NCI-H1048 (cell line): ENCODE data around the gene MGAT4C.

Experiments used
- DNase-seq: peaks from one replicate; lab custom pipeline; 2025; lab: John Stamatoyannopoulos, UW

MGAT4C gene

DNA sequence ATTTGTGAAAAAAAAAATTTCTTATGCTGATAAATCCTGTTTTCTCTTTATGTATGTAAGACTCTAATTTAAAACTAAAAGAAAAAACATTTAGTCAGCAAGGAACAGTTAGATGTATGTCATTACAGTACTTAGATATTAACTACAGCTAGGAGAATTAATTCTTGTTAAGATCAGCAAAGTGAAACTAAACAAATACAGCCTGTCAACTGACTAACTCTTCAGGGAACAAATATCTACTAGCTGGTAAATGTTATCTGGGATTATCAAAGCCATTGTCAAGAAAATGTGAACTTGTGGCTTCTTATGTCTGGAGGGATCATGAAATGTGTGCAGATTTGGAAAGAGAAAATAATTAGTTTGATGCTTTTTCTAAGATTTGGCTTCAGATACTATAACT is 27.5 kb downstream of the MGAT4C start:
- DNase-seq, result no peak

DNA sequence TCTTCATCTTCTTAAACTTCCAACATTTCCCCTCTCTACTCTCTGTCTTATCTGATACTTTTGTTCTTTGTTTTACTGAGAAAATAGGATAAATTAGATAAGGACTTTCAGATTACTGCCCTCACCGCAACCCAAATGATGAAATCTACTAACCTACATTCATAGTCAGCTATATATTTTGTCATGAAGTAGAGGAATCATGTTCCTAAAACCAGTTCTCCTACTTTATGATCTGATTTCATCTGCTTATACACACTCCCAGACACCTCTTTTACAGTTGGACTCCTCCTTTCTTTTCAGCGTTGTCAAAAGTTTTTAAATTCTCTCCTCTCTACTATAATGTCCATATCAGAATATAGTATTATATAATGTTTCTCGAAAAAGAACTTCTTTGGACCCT is 29.7 kb downstream of the MGAT4C start:
- no peak for DNase-seq

DNA sequence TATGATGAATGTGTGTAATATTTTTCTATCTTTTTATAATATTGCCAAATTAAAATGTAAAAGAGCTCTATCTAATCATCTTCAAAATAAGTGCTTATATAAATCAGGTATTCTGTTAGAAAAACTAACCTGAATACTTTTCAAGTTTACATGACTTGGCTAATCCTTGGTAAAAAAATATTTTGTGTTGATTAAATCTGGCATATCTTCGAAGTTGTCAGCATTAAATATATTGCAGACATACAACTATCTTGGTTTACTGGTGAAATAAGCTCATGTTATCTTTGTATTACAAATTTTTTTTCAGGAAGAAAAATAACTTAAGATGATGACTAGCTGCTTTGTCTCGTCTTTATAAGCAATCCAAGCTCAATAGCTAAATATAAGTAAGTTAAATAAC is 39.6 kb downstream of the MGAT4C start:
- no peak for DNase-seq

DNA sequence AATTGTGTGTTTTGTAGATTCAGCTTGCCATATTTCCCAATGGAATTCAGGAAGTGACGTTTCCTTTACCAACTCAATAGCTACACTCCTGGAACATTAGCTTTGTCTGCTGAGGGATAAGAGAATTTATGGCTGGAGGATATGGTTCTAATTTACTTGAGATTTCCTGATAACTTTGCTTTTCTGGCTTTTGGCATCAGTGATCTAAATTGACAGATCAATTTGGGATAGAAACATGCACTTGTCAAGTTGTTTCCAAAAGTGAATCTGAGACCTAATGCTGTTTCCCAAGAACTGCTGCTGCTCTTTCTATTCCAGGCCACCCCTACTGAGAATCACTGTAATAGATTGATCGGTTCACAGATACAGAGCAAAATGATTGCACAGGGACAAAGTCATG is 43.2 kb downstream of the MGAT4C start:
- no peak for DNase-seq

DNA sequence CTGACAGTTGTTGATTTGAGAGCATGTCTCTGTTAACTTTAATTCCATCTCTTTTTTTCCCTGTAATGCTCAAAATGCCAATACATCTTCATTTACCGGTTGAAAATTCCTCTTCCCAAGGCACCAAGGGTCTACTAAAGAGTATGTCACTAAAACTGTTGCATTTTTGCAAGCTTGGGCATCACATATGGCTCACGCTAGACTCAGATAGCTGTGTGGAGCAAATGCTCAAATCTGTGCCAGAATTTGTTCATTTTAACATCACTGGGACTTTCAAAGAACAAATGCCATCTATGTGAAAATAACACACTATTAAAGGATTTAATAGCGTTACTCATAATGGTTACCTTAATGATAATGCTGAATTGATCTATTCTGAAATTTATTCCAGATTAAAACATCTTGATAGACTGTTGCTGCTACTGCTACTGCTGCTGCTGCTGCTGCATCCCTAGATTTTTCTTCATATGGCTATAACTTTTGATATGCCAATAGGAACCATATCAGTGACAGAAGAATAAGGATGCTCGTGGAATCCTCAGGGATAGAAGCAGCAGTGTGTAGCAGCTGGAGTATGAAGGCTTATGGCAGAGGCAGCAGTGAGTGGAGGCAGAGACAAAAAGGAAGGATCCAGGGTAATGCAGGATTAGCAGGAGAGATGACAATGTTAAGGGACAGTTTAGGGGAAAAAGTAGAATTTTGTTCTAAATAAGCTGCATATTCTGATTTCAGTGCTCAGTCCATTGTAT is 57.3 kb downstream of the MGAT4C start:
- DNase-seq, result no peak

DNA sequence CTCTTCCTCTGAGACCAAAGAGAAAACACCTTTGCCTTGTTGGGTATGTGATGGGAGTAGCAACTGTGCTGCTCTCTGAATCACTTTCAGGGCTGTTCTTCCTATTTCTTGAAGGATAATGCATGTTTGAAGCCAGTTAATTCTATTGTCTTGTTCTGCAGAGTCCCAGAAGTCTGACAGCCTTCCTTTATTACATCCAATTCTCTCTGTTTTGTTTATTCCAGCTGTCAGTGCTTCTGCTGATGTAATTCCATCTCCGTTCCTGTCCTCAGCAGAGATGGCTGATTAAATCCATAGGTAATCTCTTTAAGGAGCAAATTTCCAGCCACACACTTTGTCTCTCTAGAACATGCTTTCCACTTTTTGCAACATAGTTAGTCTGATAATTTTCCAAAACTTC is 59.7 kb downstream of the MGAT4C start:
- no peak for DNase-seq

DNA sequence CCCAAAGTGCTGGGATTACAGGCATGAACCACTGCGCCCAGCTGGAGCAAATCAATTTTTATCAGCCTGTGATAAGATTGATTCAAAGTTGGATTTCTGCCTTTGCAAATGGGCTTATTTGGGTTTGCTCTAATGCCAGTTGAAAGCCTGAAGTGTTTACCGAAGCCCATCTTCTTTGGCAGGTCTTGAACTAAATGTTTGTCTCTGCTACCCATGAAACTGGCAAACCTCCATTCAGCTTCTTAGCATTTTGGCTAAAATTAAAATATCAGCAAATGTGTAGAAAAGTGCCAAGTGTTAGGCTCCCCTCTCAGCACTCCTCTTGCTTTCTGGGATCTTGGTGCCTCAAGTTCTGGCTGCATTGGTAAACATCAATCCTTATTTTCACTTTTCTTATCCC is 61.5 kb downstream of the MGAT4C start:
- no peak for DNase-seq

DNA sequence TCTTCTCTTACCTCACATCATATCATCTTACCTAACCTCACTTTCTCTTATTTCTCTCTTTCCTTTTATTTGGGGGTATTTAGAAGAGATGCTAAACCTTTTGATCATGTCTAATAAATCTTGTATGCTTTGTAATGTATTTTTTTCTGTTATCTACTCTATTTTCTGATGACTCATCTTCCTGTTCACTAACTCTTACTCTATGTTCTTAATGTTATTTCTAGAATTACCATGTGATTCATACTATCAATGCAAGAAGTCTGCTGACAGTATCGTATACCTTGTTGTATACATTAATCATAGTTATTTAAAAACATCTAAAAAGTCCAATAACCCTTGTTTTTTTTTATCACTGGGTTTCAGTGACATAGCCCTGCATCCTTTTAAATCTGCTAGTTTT is 62.3 kb downstream of the MGAT4C start:
- no peak for DNase-seq

DNA sequence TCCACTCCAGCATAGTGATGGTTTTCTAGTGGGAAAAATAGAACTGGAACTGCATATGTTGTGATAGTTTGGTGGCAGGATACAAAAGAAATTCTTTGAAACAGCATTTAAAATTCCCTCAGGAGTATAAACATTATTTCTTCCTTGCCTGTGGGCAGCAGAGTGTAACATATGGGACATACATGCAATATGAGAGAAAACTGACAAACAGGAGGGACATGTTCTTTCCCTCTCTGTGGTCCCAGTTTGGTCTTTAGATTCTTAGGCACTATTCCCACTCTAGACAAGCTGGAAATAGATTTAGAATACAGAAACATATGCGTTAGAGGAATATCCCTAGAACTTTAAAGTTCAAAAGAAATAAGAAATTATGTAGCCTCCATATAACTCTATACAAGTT is 68.0 kb downstream of the MGAT4C start:
- no peak for DNase-seq

DNA sequence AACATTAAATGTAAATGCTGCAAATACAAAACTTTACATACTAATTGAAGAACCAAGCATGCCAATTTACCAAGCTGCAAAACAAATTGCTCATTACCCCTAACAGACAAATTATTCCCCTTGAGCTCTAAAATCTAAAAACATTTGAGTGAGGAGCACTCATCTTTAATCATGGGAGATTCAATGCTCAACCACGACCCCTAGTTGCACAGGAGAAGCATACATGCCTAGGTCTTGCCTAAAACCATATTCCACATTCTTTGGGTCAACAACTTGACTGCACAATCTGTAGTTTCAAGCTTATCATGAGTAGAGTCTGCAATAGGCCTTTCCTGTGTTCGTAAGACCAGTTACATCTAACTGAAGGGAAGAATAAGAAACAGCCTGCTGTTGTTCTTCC is 69.7 kb downstream of the MGAT4C start:
- DNase-seq, result no peak

DNA sequence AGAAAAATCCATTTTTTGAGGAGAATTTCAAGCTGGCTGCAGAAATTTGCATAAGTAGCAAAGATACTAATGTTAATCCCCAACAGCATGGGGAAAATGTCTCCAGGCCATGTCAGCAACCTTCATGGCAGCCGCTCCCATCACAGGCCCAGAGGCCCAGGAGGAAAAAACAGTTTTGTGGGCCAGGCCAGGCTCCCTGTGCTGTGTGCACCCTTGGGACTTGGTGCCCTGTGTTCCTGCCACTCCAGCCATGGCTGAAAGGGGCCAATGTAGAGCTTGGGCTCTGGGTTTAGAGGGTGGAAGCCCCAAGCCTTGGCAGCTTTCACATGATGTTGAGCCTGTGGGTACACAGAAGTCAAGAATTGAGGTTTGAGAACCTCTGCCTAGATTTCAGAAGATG is 76.3 kb downstream of the MGAT4C start:
- no peak for DNase-seq

DNA sequence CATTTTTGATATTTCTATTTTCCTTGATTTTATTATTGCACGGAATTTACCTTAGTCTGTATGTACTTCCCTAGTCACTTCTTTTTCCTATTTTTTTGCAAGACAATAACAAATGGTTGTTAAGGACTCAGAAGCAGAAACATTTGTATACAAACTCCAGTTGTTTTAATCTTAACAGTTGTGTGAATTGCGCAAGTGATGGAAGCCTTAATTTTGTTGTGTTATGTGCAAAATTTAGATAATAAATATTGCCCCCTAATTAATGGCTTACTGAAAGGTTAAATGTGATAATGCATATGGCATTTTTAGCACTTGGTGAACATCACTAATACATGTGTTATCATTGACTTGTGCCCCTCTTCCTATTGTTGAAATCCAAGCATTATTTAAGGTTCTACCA is 82.0 kb downstream of the MGAT4C start:
- no peak for DNase-seq

DNA sequence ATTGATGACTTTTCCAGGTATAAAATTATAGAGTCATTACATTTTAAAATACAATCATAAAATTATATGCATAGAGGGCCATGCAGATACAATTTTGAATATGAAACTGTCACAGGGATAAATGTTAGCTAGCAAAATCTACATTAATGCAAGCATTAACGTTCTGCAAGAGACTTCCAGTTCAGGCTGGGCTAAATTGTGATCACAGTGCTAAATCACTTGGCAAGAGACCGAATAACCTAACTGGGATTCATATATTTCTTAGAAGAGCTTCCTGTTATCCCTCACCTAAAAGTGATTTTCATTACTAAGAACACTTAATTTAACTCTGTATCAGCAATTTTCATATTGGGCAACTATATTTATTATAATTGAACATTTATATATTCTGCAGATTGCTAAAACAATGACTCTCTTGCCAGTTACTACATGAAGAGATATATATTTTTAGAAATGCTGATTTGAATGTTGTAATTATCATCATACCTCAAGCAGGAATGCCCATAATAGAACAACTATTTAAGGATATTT is 83.2 kb downstream of the MGAT4C start:
- DNase-seq, result no peak

DNA sequence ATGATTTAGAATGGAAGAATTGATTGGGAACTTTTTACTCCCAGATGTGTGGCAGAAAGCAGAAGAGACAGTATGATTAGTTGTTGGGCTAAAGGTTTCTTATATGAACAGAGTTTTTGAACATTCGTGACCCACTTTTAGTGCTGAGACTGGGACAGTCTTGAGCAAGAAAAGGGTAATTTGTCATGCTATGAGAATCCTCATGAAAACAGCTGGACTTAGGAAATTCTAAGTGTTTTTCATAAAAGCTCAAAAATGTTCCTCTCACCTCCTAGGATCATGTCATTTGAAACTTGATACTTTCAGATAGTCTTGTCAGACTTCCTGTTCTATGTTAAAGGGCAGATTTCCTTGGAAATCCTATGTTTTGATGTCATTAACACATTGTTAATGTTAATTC is 86.1 kb downstream of the MGAT4C start:
- no peak for DNase-seq

DNA sequence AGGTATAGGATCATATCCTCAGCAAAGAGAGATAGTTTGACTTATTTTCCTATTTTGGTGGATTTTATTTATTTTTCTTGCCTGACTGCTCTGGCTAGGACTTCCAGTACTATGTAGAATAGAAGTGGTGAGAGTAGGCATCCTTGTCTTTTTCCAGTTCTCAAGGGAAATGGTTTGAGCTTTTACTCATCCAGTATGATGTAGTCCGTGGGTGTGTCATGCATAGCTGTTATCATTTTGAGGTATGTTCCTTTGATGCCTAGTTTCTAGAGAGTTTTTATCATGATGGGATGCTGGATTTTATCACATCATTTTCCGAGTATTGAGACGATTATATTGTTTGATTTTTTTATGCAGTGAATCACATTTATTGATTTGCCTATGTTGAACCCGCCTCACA is 97.2 kb downstream of the MGAT4C start:
- no peak for DNase-seq

DNA sequence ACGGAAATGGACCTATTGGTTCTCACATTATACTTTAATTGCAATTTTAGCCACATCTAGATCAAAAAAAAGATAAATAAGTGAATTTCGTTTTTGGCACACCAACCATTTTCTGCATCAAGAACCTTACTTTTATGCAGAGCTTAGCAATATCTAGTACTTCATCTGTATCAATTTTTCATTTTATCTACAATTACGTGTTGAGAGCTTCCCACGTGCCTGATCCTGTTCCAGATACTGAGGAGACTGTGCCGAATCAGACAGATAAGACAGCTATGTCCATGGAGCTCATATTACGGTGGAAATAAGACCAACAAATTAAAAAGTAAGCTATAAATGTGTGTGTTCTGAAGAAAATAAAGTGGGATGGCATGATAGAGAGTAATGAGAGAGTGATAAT is 101.6 kb downstream of the MGAT4C start:
- no peak for DNase-seq

DNA sequence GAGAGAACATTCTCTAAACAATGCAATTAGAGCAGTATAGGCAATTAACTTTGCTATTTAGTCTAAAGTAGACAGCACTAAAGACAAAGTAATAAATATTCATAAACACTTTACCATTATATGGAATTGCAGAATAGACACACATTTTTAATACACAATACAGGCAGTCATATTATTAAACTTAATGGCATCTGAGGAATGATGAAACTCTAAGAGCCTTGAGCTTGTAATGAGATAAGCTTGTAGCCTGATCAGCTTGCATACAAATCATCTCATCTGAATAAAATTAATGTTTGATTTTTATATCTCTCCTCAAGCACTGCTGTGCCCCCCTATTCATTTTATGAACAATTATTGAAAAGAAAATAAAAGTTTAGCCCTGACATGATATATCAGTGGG is 107.6 kb downstream of the MGAT4C start:
- no peak for DNase-seq

DNA sequence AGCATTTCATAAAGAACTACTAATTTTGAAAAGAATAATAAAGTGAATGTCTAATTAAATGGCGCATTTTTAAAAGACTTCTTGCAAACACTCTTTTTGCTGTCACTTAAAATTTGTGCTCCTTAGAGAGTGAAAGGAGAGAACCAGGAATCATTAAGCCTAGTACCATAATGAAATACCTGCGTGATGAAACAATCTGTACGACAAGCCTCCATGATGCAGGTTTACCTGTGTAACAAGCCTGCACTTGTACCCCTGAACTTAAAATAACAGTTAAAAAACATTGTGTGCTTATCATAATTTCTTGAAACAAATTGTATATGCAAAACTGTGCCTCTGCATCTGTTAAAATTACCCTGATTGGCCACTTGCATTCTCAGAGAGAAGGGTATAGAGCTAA is 108.1 kb downstream of the MGAT4C start:
- no peak for DNase-seq

DNA sequence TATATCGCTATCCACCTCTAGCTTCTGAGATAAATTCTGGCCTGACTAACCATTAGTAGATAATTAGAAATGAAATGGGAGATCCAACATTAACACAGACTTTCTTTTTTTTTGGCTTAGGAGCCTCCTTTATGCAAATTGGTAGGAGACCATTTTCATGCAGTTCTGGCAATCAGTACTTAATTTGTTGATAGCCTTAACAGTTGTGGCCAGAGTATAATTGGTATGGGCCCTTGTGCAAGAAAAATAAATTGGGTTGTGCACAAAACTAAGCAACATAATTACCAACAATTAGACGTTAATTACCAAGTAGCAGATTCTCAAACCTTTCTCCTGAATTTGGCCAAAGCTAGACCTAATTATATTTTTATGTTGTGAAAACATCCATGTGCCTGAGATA is 111.0 kb downstream of the MGAT4C start:
- DNase-seq, result no peak

DNA sequence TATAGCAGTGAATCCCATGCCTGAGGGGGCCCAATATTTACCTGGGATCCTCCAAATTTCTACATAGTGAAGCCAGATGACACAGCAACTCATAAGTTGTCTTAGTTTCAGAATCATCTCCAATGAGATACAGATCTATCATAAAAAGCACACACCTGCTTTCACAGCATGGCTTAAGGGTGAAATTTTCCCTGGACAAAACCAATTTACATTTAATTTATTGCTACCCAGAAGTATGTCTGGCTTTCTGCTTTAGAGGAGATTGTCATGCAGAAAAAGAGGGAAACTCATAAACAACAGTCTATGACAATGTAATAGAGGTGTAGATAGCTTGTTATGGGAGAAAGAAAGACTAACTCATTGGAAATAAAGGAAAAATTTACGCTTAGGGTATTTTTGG is 113.0 kb downstream of the MGAT4C start:
- DNase-seq, result no peak

DNA sequence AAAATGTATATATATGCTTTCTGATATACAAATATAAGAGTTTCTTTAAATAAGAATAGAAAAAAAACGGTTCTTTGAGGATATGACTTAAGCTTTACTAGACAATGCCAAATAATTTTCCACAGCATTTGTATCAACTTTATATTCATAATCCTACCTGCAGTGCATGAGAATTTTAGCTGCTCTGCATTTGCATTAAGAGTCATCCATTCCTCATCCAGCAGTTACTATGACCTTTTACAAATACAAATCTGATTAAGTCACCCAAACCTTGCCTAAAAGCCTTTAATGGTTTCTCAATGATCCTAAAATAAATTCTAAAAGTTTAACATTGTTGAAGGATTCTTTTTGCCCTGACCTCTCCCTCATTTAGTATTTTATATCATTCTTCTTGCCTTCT is 116.5 kb downstream of the MGAT4C start:
- DNase-seq, result no peak

DNA sequence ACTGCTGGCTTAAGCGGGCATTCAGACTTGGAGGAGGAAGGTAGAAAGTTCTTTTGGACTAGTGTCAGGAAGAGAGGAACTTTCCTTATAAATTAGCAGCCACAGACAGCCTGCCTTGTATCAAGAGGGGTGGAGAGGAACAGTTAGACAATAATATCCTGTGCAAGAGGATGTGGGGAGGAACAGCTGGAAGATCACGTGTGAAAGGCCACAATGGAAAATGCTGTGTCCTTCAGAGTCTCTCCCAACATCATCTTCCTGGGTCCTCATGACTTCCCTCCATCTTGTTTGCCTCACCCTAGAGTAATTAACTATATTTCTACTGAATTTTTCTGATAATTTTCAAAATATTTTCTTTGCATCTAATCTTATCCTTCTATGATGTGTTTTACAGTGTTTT is 117.4 kb downstream of the MGAT4C start:
- DNase-seq, result no peak

DNA sequence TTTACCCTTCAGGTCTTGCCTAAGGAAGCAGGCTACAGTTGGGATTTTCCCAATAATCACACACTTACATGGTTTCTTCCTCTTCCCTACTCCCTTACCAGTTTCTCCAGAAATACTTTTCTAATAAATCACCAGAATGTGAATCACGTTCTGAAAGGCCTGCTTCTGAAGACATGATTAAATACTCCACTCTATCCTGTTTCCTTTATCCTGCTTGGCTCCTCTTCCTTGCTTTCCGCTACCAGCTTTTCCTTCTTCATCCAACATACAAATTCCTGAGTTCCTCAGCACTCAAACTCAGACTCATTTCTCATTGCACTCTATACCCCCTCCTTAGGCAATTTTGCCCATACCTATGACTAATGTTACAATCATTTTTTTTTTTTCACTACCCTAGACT is 118.3 kb downstream of the MGAT4C start:
- no peak for DNase-seq

DNA sequence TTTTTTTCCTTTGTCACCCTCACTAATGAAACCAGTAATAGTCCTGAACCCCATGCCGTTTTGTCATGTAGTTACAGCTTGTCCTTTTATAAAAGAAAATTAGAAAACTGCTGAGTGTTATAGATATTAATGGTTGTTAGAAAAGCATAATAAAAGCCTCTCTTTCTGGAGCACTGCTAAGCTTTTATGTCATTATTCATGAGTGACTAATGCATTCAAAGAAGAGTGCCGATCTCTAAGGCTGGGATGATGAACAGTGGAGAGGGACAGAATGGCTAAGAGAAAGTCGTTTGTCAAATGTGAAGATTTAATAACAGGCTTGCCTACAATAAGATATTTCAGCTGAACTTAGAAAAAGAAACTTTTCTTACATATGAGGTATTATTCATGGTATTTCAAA is 121.6 kb downstream of the MGAT4C start:
- no peak for DNase-seq
